Measurements from ENCODE around the gene DIAPH3.
A peak's percentile ranks its signal among the peaks of the same experiment; 100 is the strongest.

DIAPH3 gene

DNA sequence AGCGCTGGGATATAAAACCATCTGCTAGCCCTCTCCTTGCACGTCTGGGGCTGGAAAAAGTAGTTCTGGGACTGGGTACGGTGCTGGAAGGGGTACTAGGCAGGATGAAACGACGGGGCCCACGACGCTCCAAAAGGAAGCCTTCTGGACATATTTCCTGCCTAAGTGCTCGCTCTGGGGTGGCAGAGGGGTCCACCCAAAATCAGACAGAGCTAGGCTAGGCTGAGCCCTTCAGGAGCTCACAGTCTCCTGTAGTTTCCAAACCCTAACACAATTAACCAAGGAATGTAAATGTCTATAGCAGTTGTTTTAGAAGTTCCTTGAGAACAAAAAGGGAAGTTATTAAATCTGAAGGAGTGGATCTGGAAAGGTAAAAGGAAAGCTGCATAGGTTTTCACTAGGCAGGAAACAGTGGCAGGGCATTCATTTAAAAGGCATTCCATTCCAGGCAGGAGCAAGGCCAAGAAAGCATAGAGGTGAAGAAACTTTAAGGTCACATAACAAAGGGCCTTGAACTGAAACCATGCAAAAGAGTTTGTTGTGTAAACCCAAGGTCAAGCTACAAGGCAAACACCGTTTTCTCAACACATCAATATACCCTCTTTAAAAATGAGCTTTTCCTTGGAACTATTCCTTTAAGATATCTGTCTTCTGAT is 634 bp upstream of the DIAPH3 start (continued):
- TF ChIP-seq, protein P1, sequence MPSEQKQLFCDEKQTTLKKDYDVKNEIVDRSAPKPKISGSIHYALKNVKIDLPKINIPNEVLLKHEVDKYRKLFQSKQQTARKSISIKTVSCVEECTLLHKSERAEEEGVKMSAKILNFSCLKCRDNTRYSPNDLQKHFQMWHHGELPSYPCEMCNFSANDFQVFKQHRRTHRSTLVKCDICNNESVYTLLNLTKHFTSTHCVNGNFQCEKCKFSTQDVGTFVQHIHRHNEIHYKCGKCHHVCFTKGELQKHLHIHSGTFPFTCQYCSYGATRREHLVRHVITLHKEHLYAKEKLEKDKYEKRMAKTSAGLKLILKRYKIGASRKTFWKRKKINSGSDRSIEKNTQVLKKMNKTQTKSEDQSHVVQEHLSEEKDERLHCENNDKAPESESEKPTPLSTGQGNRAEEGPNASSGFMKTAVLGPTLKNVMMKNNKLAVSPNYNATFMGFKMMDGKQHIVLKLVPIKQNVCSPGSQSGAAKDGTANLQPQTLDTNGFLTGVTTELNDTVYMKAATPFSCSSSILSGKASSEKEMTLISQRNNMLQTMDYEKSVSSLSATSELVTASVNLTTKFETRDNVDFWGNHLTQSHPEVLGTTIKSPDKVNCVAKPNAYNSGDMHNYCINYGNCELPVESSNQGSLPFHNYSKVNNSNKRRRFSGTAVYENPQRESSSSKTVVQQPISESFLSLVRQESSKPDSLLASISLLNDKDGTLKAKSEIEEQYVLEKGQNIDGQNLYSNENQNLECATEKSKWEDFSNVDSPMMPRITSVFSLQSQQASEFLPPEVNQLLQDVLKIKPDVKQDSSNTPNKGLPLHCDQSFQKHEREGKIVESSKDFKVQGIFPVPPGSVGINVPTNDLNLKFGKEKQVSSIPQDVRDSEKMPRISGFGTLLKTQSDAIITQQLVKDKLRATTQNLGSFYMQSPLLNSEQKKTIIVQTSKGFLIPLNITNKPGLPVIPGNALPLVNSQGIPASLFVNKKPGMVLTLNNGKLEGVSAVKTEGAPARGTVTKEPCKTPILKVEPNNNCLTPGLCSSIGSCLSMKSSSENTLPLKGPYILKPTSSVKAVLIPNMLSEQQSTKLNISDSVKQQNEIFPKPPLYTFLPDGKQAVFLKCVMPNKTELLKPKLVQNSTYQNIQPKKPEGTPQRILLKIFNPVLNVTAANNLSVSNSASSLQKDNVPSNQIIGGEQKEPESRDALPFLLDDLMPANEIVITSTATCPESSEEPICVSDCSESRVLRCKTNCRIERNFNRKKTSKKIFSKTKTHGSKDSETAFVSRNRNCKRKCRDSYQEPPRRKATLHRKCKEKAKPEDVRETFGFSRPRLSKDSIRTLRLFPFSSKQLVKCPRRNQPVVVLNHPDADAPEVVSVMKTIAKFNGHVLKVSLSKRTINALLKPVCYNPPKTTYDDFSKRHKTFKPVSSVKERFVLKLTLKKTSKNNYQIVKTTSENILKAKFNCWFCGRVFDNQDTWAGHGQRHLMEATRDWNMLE (tag by site-specific recombination; conservative IDR thresholded peaks at IDR 0.05; ENCODE audit: low read depth), result no peak
- TF ChIP-seq HOXC10 (CRISPR knock-in tag; IDR thresholded peaks at IDR 0.05) (no peak), ZNF366 (tag by site-specific recombination; conservative IDR thresholded peaks at IDR 0.05) (no peak), PRDM10 (tag by site-specific recombination; IDR thresholded peaks at IDR 0.05) (no peak)

GRCh38 chr13:60162096-60162495 is 1.6 kb downstream of the DIAPH3 start:
- Histone ChIP-seq H3K9me3 (ENCODE audit: control insufficient read depth, insufficient read depth, low read depth, low read length) (no peaks in the 10 kb centered on the region), H3K4me1 (ENCODE audit: control insufficient read depth, insufficient read depth, low read length) (no peaks in the 10 kb centered on the region), H3K36me3 (ENCODE audit: control insufficient read depth in 2 of 2, insufficient read depth in 1 of 2, low read length in 2 of 2) (peaks cover 0 to 11% of the 10 kb centered on the region in 2 experiments; a peak in 2 of 3 replicates), H3K27ac (ENCODE audit: extremely low read depth, low read depth, low read length) (no peak overlapping the region), H3K4me3 (ENCODE audit: low read depth, low read length) (peak overlapping the region; percentile 99)
- no peak for TF ChIP-seq ZNF174 (tag by site-specific recombination; IDR thresholded peaks at IDR 0.05)
- TF ChIP-seq ZBTB10 (tag by site-specific recombination; IDR thresholded peaks at IDR 0.05), result no peak
- no peak for TF ChIP-seq ZNF658 (tag by site-specific recombination; IDR thresholded peaks at IDR 0.05)
- no peak for TF ChIP-seq PRDM4 (tag by site-specific recombination; IDR thresholded peaks at IDR 0.05)
- no peak for TF ChIP-seq ZNF423 (tag by site-specific recombination; IDR thresholded peaks at IDR 0.05)
- no peak for TF ChIP-seq ZNF223 (tag by site-specific recombination; IDR thresholded peaks at IDR 0.05)
- no peak for TF ChIP-seq ZNF362 (tag by site-specific recombination; IDR thresholded peaks at IDR 0.05)
- no peak for TF ChIP-seq ZNF626 (tag by site-specific recombination; IDR thresholded peaks at IDR 0.05)
- TF ChIP-seq ZNF114 (tag by site-specific recombination; IDR thresholded peaks at IDR 0.05), result no peak
- CTCF ChIA-PET, result no interaction called here
- POLR2A ChIA-PET, result no interaction called here
